Measurements from ENCODE around the gene FFAR1. TPM values are rescaled to one million over a fixed set of nuclear protein-coding genes. Genes with fewer than 3 reads are reported as not detected.

The FFAR1 gene
- total and polyA plus RNA-seq, 2 donors (not counting 1 experiment from before 2014, with no cell fraction given), result not detected

GRCh38 chr19:35360880-35361420, 13.2 kb downstream of the FFAR1 start:
- H3K27me3 ChIP-seq (ENCODE audit: control insufficient read depth, insufficient read depth, low read length), result no peaks in the 10 kb centered on the region
- no peaks in the 10 kb centered on the region for H3K36me3 ChIP-seq (ENCODE audit: control insufficient read depth, insufficient read depth, low read length)
- no peaks in the 10 kb centered on the region for H4K20me1 ChIP-seq (ENCODE audit: control insufficient read depth, extremely low read depth, insufficient read depth, low read length)
- TF ChIP-seq EZH2 (IDR thresholded peaks at IDR 0.05; ENCODE audit: low read length, missing control alignments), result no peak
- no peak for TF ChIP-seq CTCF (conservative IDR thresholded peaks at IDR 0.05 in 1 of 2, IDR thresholded peaks at IDR 0.05 in 1 of 2; ENCODE audit: low read depth in 1 of 2, low read length in 2 of 2)
- H3K27ac ChIP-seq (ENCODE audit: insufficient read depth, low read length), result no peak overlapping the region
- no peak for DNase-seq (ENCODE audit: low read depth in 2 of 2)
- H3K79me2 ChIP-seq (ENCODE audit: control insufficient read depth, insufficient read depth, low read length), result no peaks in the 10 kb centered on the region
- no peaks in the 10 kb centered on the region for H3K9me3 ChIP-seq (ENCODE audit: control insufficient read depth, insufficient read depth, low read depth, low read length)
- H3K4me2 ChIP-seq (ENCODE audit: extremely low read depth, insufficient read depth, low read length), result no peak overlapping the region
- no peak overlapping the region for H3K4me3 ChIP-seq (replicated peaks in 1 of 4; ENCODE audit: control extremely low read depth in 1 of 4, insufficient read depth in 1 of 4, low read depth in 3 of 4, low read length in 4 of 4)
- H2AFZ ChIP-seq (ENCODE audit: low read length), result no peak overlapping the region
- no peaks in the 10 kb centered on the region for H3K4me1 ChIP-seq (ENCODE audit: control insufficient read depth, extremely low read depth, insufficient read depth, low read length)
- H3K9ac ChIP-seq (ENCODE audit: insufficient read depth, low read length), result no peak overlapping the region

- Histone ChIP-seq H3K27ac (ENCODE audit: insufficient read depth, low read length) (no peak overlapping the region), H3K27me3 (ENCODE audit: control insufficient read depth, insufficient read depth, low read length) (no peaks in the 10 kb centered on the region), H3K9me3 (ENCODE audit: control insufficient read depth, insufficient read depth, low read depth, low read length) (no peaks in the 10 kb centered on the region), H3K9ac (ENCODE audit: insufficient read depth, low read length) (no peak overlapping the region), H3K4me1 (ENCODE audit: control insufficient read depth, extremely low read depth, insufficient read depth, low read length) (no peaks in the 10 kb centered on the region), H3K79me2 (ENCODE audit: control insufficient read depth, insufficient read depth, low read length) (no peaks in the 10 kb centered on the region), H3K4me2 (ENCODE audit: extremely low read depth, insufficient read depth, low read length) (no peak overlapping the region), H4K20me1 (ENCODE audit: control insufficient read depth, extremely low read depth, insufficient read depth, low read length) (no peaks in the 10 kb centered on the region), H3K4me3 (replicated peaks in 1 of 4; ENCODE audit: control extremely low read depth in 1 of 4, insufficient read depth in 1 of 4, low read depth in 3 of 4, low read length in 4 of 4) (no peak overlapping the region), H3K36me3 (ENCODE audit: control insufficient read depth, insufficient read depth, low read length) (no peaks in the 10 kb centered on the region), H2AFZ (ENCODE audit: low read length) (no peak overlapping the region)
- no peak for DNase-seq (ENCODE audit: low read depth in 2 of 2)
- TF ChIP-seq EZH2 (IDR thresholded peaks at IDR 0.05; ENCODE audit: low read length, missing control alignments) (no peak), CTCF (conservative IDR thresholded peaks at IDR 0.05 in 1 of 2, IDR thresholded peaks at IDR 0.05 in 1 of 2; ENCODE audit: low read depth in 1 of 2, low read length in 2 of 2) (no peak)
Observed at GRCh38 chr19:35362261-35363000, 14.7 kb downstream of the FFAR1 start.

GRCh38 chr19:35363001-35363590, 15.4 kb downstream of the FFAR1 start:
- Histone ChIP-seq H3K79me2 (ENCODE audit: control insufficient read depth, insufficient read depth, low read length) (no peaks in the 10 kb centered on the region), H3K27me3 (ENCODE audit: control insufficient read depth, insufficient read depth, low read length) (no peaks in the 10 kb centered on the region), H3K9ac (ENCODE audit: insufficient read depth, low read length) (no peak overlapping the region), H3K4me2 (ENCODE audit: extremely low read depth, insufficient read depth, low read length) (no peak overlapping the region), H3K9me3 (ENCODE audit: control insufficient read depth, insufficient read depth, low read depth, low read length) (no peaks in the 10 kb centered on the region), H3K4me3 (replicated peaks in 1 of 4; ENCODE audit: control extremely low read depth in 1 of 4, insufficient read depth in 1 of 4, low read depth in 3 of 4, low read length in 4 of 4) (no peak overlapping the region), H4K20me1 (ENCODE audit: control insufficient read depth, extremely low read depth, insufficient read depth, low read length) (no peaks in the 10 kb centered on the region), H3K36me3 (ENCODE audit: control insufficient read depth, insufficient read depth, low read length) (no peaks in the 10 kb centered on the region), H2AFZ (ENCODE audit: low read length) (no peak overlapping the region), H3K4me1 (ENCODE audit: control insufficient read depth, extremely low read depth, insufficient read depth, low read length) (no peaks in the 10 kb centered on the region), H3K27ac (ENCODE audit: insufficient read depth, low read length) (no peak overlapping the region)
- TF ChIP-seq EZH2 (IDR thresholded peaks at IDR 0.05; ENCODE audit: low read length, missing control alignments), result no peak
- TF ChIP-seq CTCF (conservative IDR thresholded peaks at IDR 0.05 in 1 of 2, IDR thresholded peaks at IDR 0.05 in 1 of 2; ENCODE audit: low read depth in 1 of 2, low read length in 2 of 2), result no peak
- DNase-seq (ENCODE audit: low read depth in 2 of 2), result no peak

Measured in fibroblast of lung (primary cell).